Suprapubic skin (tissue), 4 donors: ENCODE data around the gene OR8A1. TPM values are rescaled to one million over a fixed set of nuclear protein-coding genes. Genes with fewer than 3 reads are reported as not detected.

Experiments
- DNase-seq, 2 donors: peaks; one replicate each; pipeline ENCODE4 v3.0.0-alpha.2; 2019; ENCODE audit warnings: low spot score in 2 of 2
- H3K27ac ChIP-seq: fragments of 200-600 bp; sonication (generic); one replicate; pipeline ENCODE4 v1.5.1; 2019
- H3K27me3 ChIP-seq: fragments of 200-600 bp; sonication (generic); one replicate; pipeline ENCODE4 v1.5.1; 2019
- H3K36me3 ChIP-seq: fragments of 200-600 bp; sonication (generic); one replicate; pipeline ENCODE4 v1.5.1; 2019
- H3K4me1 ChIP-seq: fragments of 200-600 bp; sonication (generic); one replicate; pipeline ENCODE4 v1.5.1; 2019
- H3K4me3 ChIP-seq: fragments of 200-600 bp; sonication (generic); one replicate; pipeline ENCODE4 v1.5.1; 2019; ENCODE audit warnings: mild to moderate bottlenecking
- H3K9me3 ChIP-seq: fragments of 200-600 bp; sonication (generic); one replicate; pipeline ENCODE4 v1.5.1; 2019
- CTCF ChIP-seq, 2 donors: fragments of 200-600 bp in 1 of 2; fragments of 450-650 bp in 1 of 2; sonication (generic) in 1 of 2; IDR thresholded peaks; one replicate each; pipeline ENCODE4 v1.5.1; 2016 to 2019; ENCODE audit warnings: antibody characterized with exemption in 2 of 2, mild to moderate bottlenecking in 1 of 2, moderate library complexity in 1 of 2
- EP300 ChIP-seq: sonication (generic); formaldehyde crosslinking; IDR thresholded peaks from one replicate; pipeline ENCODE4 v1.6.1; 2017; ENCODE audit warnings: antibody characterized with exemption
- POLR2A ChIP-seq, 2 donors: fragments of 450-650 bp; IDR thresholded peaks; one replicate each; pipeline ENCODE4 v1.6.1; 2017; ENCODE audit warnings: antibody characterized with exemption in 2 of 2, mild to moderate bottlenecking in 2 of 2, moderate library complexity in 2 of 2
- POLR2AphosphoS5 ChIP-seq, 3 donors: sonication (generic); formaldehyde crosslinking; IDR thresholded peaks; one replicate each; pipeline ENCODE4 v1.6.1; 2017; ENCODE audit warnings: antibody characterized with exemption in 3 of 3
- WGBS: methylation state at CpG from one replicate; pipeline ENCODE4 v1.1.5; 2018; 5-methylcytosine and 5-hydroxymethylcytosine counted together
- total RNA-seq, 4 donors: library from RNA; depleted of rRNA; stranded (reverse); fragments of >200 nt; gene quantifications; one replicate each; pipeline ENCODE4 v1.1.0, GENCODE V29; 2016

The OR8A1 gene
- total RNA-seq, 4 donors from 2014 or later: not detected

- TF ChIP-seq CTCF (IDR thresholded peaks at IDR 0.05): no peak
- TF ChIP-seq POLR2AphosphoS5 (IDR thresholded peaks at IDR 0.05): no peak
- TF ChIP-seq EP300: no peak
- no peak for TF ChIP-seq POLR2A (IDR thresholded peaks at IDR 0.05)
- WGBS: 45% methylated on average over 3 of the region's 3 CpGs
- DNase-seq: no peak
Measured at GRCh38 chr11:124612045-124612444, 42.2 kb downstream of the OR8A1 start.

DNA sequence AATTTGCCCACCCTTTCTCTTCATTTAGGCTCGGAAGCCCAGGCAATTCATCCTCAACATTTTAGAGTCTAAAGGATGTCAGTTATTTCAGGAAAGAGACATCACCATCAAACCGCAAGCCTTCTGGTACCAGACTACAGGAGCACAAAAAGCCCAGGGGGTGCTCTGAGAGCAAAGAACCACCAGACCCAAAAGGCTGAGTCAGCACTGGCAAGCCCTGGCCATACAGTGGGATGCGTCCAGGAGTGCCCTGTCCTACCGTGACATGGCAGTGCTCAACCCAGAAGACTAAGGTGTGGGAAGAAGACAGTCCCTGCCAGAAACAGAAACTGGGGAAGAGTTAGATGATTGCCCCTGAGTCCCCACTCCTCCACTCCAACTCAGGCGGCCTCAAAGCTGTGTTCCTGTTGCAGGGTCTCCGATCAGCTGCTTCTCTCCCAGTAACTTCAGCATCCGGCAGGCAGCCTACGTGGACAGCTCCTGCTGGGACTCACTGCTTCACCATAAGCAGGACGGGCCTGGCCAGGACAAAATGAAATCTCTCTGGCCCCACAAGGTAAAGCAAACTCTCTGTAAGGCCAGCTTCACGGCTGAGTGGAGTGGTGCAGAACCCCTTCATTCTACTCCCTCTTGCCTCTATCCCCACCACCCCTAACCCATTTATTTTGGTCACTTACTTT, 42.9 kb downstream of the OR8A1 start:
- Histone ChIP-seq H3K27me3 (peaks cover 25% of the 10 kb centered on the region), H3K4me3 (no peak overlapping the region), H3K36me3 (no peaks in the 10 kb centered on the region), H3K27ac (no peak overlapping the region), H3K9me3 (no peaks in the 10 kb centered on the region), H3K4me1 (no peaks in the 10 kb centered on the region)
- TF ChIP-seq POLR2A (IDR thresholded peaks at IDR 0.05): no peak
- no peak for TF ChIP-seq POLR2AphosphoS5 (IDR thresholded peaks at IDR 0.05)
- TF ChIP-seq CTCF (IDR thresholded peaks at IDR 0.05): no peak
- no peak for TF ChIP-seq EP300
- WGBS: 74% methylated on average over 8 of the region's 10 CpGs
- DNase-seq: no peak

More at GRCh38 chr11:124612045-124612444, 42.2 kb downstream of the OR8A1 start:
- no peak overlapping the region for H3K4me3 ChIP-seq
- H3K27ac ChIP-seq: no peak overlapping the region
- no peaks in the 10 kb centered on the region for H3K4me1 ChIP-seq
- peaks cover 24% of the 10 kb centered on the region for H3K27me3 ChIP-seq
- no peaks in the 10 kb centered on the region for H3K36me3 ChIP-seq
- no peaks in the 10 kb centered on the region for H3K9me3 ChIP-seq

- TF ChIP-seq POLR2A (IDR thresholded peaks at IDR 0.05) (no peak), POLR2AphosphoS5 (IDR thresholded peaks at IDR 0.05) (no peak), EP300 (no peak), CTCF (IDR thresholded peaks at IDR 0.05) (no peak)
- DNase-seq: no peak
- peaks cover 22% of the 10 kb centered on the region for H3K27me3 ChIP-seq
- 76% methylated on average over 5 of the region's 5 CpGs for WGBS
- H3K4me1 ChIP-seq: peaks cover 13% of the 10 kb centered on the region
- H3K4me3 ChIP-seq: no peak overlapping the region
- H3K27ac ChIP-seq: no peak overlapping the region
- no peaks in the 10 kb centered on the region for H3K36me3 ChIP-seq
- H3K9me3 ChIP-seq: no peaks in the 10 kb centered on the region
Measured at GRCh38 chr11:124618863-124619262, 49.1 kb downstream of the OR8A1 start.

Other genes with a start within 250 kb of the OR8A1 start
- gene OR8D2, start 249.8 kb upstream of the OR8A1 start, total RNA-seq: not detected
- not detected for gene OR8B2, start 185.5 kb upstream of the OR8A1 start, total RNA-seq
- gene OR8B3, start 171.0 kb upstream of the OR8A1 start, total RNA-seq: not detected
- not detected for gene OR8B4, start 145.1 kb upstream of the OR8A1 start, total RNA-seq
- gene OR8B8, start 124.3 kb upstream of the OR8A1 start, total RNA-seq: not detected
- not detected for gene OR8B12, start 26.3 kb upstream of the OR8A1 start, total RNA-seq
- not detected for gene PANX3, start 41.4 kb downstream of the OR8A1 start, total RNA-seq
- 10 to 100 TPM; 25.9 to 48.8 (median 32.8) TPM for gene TBRG1, start 52.9 kb downstream of the OR8A1 start, total RNA-seq
- gene SIAE, start 103.7 kb downstream of the OR8A1 start, total RNA-seq: 1 to 10 TPM; 6.6 to 8.9 (median 7.7) TPM
- gene SPA17, start 103.9 kb downstream of the OR8A1 start, total RNA-seq: 1 to 10 TPM; 1.1 to 8.1 (median 2.4) TPM
- 1 to 10 TPM in 1 of 4 donors, under 1 TPM in 1, not detected in 2; 0.65 to 1.3 TPM for gene NRGN, start 169.9 kb downstream of the OR8A1 start, total RNA-seq
- 1 to 10 TPM in 3 of 4 donors, under 1 TPM in 1; 0.60 to 3.3 (median 1.7) TPM for gene VSIG2, start 182.3 kb downstream of the OR8A1 start, total RNA-seq
- gene ESAM, start 192.3 kb downstream of the OR8A1 start, total RNA-seq: 10 to 100 TPM; 11.0 to 26.5 (median 15.6) TPM
- gene MSANTD2, start 230.4 kb downstream of the OR8A1 start, total RNA-seq: 10 to 100 TPM in 2 of 4 donors, 1 to 10 TPM in 2; 5.5 to 42.5 (median 11.7) TPM